Choroid plexus epithelial cell (primary cell): ENCODE measurements around the gene LCN15.

Experiments
- DNase-seq: peaks from one replicate; pipeline ENCODE4 v3.0.0-alpha.2; 2010; ENCODE audit warnings: low read depth
- H3K4me3 ChIP-seq: 2 replicates; pipeline ENCODE4 v1.5.1; 2011; ENCODE audit warnings: low read depth, mild to moderate bottlenecking, control low read depth, low read length, moderate library complexity
- TF ChIP-seq, protein P1 (sequence below): conservative IDR thresholded peaks from 2 replicates; pipeline ENCODE4 v1.5.1; 2011; ENCODE audit warnings: low read depth, mild to moderate bottlenecking, control low read depth, inconsistent platforms, low read length, moderate library complexity

Gene LCN15

DNA sequence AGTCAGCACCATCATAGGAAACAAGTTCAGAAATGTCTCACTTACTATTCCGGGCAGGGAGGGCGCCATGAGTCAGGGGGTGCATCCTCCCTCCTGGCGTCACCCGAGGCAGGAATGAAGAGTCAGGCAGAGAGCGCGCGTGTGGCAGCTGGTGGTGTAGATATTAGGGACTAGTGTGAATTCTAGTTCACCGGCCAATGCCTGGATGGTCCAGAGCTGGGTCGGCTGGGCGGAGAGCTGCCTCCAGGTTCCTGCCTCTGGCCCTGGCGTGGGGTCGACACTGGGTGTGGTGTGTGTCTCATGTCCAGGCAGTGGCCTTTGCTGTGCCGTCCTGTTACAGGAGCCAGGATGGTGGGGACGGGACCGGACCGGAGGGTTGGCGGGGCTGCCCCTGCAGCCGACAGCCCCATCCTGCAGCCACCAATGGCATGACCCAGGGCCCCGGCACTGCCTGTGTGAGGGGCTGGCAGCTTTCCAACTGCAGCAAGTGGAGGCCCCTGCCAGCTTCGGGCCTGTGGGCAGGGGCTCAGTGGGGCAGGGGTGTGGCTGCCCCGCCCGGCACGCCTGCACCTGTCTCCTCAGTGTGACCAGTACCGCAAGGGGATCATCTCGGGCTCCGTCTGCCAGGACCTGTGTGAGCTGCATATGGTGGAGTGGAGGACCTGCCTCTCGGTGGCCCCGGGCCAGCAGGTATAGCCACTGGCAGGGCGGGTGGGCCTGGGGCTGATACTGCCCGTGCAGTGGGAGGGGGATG, 42.8 kb downstream of the LCN15 start:
- no peak overlapping the region for H3K4me3 ChIP-seq
- peak; percentile 43 for DNase-seq
- TF ChIP-seq, protein P1, sequence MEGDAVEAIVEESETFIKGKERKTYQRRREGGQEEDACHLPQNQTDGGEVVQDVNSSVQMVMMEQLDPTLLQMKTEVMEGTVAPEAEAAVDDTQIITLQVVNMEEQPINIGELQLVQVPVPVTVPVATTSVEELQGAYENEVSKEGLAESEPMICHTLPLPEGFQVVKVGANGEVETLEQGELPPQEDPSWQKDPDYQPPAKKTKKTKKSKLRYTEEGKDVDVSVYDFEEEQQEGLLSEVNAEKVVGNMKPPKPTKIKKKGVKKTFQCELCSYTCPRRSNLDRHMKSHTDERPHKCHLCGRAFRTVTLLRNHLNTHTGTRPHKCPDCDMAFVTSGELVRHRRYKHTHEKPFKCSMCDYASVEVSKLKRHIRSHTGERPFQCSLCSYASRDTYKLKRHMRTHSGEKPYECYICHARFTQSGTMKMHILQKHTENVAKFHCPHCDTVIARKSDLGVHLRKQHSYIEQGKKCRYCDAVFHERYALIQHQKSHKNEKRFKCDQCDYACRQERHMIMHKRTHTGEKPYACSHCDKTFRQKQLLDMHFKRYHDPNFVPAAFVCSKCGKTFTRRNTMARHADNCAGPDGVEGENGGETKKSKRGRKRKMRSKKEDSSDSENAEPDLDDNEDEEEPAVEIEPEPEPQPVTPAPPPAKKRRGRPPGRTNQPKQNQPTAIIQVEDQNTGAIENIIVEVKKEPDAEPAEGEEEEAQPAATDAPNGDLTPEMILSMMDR, result no peak

DNA sequence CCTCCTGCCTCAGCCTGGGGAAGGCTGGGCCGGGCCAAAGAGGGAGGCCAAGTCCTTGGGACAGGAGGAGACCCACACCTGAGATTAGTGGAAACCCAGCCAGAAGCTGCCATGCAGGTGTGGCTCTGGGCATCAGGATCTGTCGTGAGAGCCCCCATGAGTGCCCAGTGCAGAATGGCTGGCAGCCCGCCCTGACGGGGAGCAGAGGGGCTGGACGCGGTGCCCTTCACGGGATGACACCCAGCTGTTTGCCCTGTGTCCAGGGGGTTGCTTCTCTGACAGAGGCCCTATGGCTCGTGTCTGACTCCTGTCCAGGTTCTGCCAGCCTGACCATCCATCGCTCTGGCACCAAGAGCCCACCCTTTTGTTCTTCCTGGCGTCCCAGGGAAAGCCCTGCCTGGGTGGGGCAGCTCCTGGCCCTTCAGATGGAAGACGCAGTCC, 43.4 kb downstream of the LCN15 start:
- H3K4me3 ChIP-seq, result no peak overlapping the region
- no peak for DNase-seq
- TF ChIP-seq, protein P1, result no peak

DNA sequence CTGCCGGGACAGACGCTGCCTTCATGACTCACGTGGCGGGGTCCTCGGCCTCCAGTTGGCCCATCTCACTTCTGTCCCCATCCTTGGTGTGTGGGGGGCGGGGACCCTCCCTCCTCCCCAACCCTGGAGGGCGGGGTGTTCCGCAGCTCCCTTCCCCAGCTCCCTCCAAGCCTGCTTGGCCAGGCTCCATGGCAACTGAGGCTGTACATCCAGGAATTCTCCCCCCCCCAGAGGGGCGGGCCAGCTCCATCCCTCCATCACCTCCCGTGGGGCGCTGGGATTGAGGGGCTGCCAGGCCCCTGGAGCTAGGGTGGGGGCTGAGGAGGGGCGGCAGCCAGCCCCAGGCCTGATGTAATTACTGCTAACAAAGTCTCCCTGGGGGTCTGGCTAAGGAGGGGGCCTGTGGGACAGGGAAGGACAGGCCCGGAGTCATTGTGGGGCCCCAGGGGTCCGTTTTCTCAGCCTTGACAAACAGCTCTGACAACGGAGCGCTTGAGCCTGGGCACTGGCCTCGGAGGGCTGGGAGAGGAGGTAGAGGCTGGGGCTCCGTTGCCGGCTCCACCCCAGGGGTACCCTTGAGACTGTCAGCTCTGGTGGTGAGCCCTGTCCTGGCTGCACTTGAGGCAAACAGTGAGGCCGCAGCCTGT, 43.9 kb downstream of the LCN15 start:
- TF ChIP-seq, protein P1, result no peak
- H3K4me3 ChIP-seq, result no peak overlapping the region
- no peak for DNase-seq

DNA sequence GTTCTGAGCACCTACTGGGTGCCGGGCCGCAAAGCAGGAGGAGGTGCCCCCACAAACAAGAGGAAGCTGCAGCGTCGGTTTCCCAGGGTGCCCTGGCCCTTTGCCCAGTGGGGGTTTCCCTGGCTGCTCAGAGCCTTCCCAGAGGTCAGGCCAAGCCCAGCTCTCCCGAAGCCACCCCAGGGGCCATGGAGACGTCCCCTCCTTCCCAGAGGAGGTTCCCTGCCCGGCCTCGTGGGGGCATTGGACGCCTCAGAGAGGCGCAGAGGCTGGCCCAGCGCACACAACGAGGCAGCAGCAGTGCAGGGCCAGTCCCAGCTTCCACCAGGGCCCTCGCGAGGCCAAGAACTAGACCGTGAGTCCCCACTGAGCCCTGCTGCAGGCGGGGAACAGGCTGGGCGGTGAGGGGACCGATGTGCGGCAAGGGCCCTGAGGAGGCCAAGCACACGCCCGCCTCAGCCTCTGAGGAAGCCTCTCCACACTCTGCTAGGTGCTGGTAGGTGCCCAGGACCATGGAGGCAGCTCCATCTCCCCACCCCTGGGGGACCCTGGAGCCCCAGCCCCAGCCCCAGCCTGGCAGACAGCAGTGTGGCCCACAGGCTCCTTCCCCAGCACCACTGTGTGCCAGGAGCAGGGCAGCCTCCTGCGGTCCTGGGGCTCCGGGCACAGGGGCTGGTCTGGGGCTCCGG, 45.0 kb downstream of the LCN15 start:
- no peak overlapping the region for H3K4me3 ChIP-seq
- TF ChIP-seq, protein P1, result no peak
- DNase-seq, result no peak

DNA sequence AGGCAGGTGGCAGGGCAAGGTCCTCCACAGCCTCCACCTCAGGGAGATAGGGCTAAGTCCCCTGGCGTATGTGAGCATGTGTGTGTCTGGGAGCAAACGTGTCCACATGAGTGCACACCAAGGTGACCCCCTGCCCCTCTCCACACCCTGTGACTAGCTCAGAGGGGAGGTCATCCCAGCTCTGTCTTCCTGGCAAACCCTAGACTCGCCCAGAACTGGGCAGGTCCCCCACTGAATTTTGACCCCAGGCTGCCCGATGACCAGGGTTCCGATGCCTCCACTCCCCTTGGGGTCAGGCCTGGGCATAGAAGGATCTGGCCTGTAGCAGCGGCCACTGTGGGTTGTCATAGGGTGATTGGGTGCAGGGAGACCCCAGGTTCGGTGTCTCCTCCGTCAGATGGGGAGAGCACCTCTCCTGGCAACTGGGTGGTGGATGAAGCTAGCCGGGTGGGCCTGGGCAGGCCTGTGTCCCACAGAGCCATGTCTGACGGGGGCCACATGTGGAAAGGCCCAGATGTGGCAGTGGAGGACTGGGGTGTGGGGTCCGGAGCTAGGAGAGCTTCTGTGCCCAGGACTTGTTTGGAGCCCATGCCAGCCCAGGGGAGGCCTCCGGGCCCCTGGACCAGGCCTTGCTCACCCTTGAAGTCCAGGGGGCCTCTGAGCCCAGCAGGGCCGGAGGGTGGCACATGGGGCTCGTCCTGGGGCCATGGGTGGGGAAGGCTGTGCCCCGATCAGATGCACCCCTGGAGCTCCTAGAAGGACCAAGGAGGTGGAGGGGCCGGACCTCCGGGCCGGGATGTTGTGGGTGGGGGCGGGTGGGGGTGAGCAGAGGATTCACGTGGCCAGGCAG, 45.7 kb downstream of the LCN15 start:
- no peak overlapping the region for H3K4me3 ChIP-seq
- DNase-seq, result no peak
- TF ChIP-seq, protein P1, result no peak

DNA sequence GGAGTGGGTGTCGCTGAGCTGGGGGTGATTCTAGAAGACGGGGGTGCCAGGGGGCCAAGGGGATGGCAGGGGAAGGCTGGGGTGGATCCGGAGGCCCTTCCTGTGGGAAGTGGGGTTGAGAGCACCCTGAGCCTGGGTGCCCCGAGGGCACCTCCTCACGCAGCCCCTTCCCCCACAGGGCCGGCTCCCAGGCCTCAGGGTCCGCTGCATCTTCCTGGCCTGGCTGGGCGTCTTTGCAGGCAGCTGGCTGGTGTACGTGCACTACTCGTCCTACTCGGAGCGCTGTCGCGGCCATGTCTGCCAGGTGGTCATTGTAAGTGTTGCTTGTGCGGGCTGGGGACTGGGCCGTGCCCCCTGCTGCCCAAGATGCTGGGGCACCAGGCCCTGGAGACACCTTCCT, 46.9 kb downstream of the LCN15 start:
- no peak for DNase-seq
- H3K4me3 ChIP-seq, result no peak overlapping the region
- TF ChIP-seq, protein P1, result no peak
